ENCODE data around the gene SHH. TPM values are rescaled to one million over a fixed set of nuclear protein-coding genes. Genes with fewer than 3 reads are reported as not detected.

The SHH gene
- polyA plus RNA-seq, 1 donor from 2014 or later = 1.5 TPM

- Histone ChIP-seq H3K9ac (ENCODE audit: low read length) (no peak overlapping the region), H2AFZ (ENCODE audit: low read depth, low read length) (no peak overlapping the region), H3K4me3 (ENCODE audit: low read length) (no peak overlapping the region), H4K20me1 (ENCODE audit: insufficient read depth) (no peaks in the 10 kb centered on the region), H3K27ac (ENCODE audit: low read length) (no peak overlapping the region), H3K79me2 (replicated peaks; ENCODE audit: insufficient read depth, low read length) (peaks cover 66% of the 10 kb centered on the region), H3K36me3 (ENCODE audit: insufficient read depth, low read length) (peaks cover 6% of the 10 kb centered on the region), H3K9me2 (ENCODE audit: insufficient read depth, low read length) (no peaks in the 10 kb centered on the region), H3K27me3 (ENCODE audit: insufficient read depth, low read depth, low read length) (no peaks in the 10 kb centered on the region), H3K9me3 (ENCODE audit: low read length) (no peaks in the 10 kb centered on the region), H3K4me2 (ENCODE audit: low read length) (no peak overlapping the region), H3F3A (ENCODE audit: insufficient read depth, low read length, poor library complexity, severe bottlenecking) (no peaks in the 10 kb centered on the region)
- TF ChIP-seq TAF1 (IDR thresholded peaks at IDR 0.05; ENCODE audit: low read depth) = no peak
- TF ChIP-seq REST (IDR thresholded peaks at IDR 0.05; ENCODE audit: borderline replicate concordance) = no peak
- no peak for TF ChIP-seq CTCF (IDR thresholded peaks at IDR 0.05; ENCODE audit: poor library complexity, severe bottlenecking)
- no peak for TF ChIP-seq MXI1 (conservative IDR thresholded peaks at IDR 0.05; ENCODE audit: poor library complexity, severe bottlenecking)
- no peak for TF ChIP-seq SMC3 (conservative IDR thresholded peaks at IDR 0.05; ENCODE audit: poor library complexity)
- TF ChIP-seq EZH2 (IDR thresholded peaks at IDR 0.05; ENCODE audit: borderline replicate concordance, insufficient read depth, low read length, poor library complexity, severe bottlenecking) = no peak
Observed at GRCh38 chr7:155751409-155751808, 60.9 kb downstream of the SHH start.

- TF ChIP-seq MXI1 (conservative IDR thresholded peaks at IDR 0.05; ENCODE audit: poor library complexity, severe bottlenecking) = no peak
- TF ChIP-seq RAD21 (conservative IDR thresholded peaks at IDR 0.05) = no peak
- no peak for TF ChIP-seq POLR2AphosphoS5 (IDR thresholded peaks at IDR 0.05)
- no peak for TF ChIP-seq SMC3 (conservative IDR thresholded peaks at IDR 0.05; ENCODE audit: poor library complexity)
- TF ChIP-seq TAF1 (IDR thresholded peaks at IDR 0.05; ENCODE audit: low read depth) = no peak
- TF ChIP-seq EP300 (conservative IDR thresholded peaks at IDR 0.05; ENCODE audit: poor library complexity, severe bottlenecking) = no peak
- TF ChIP-seq REST (IDR thresholded peaks at IDR 0.05; ENCODE audit: borderline replicate concordance) = no peak
- no peak for TF ChIP-seq EZH2 (IDR thresholded peaks at IDR 0.05; ENCODE audit: borderline replicate concordance, insufficient read depth, low read length, poor library complexity, severe bottlenecking)
- TF ChIP-seq CTCF (IDR thresholded peaks at IDR 0.05; ENCODE audit: poor library complexity, severe bottlenecking) = no peak
- no peak overlapping the region for H3K27ac ChIP-seq (ENCODE audit: low read length)
- H4K20me1 ChIP-seq (ENCODE audit: insufficient read depth) = no peaks in the 10 kb centered on the region
- H3K36me3 ChIP-seq (ENCODE audit: insufficient read depth, low read length) = peaks cover 6% of the 10 kb centered on the region
- no peaks in the 10 kb centered on the region for H3K27me3 ChIP-seq (ENCODE audit: insufficient read depth, low read depth, low read length)
- no peak overlapping the region for H3K4me3 ChIP-seq (ENCODE audit: low read length)
- H3K4me2 ChIP-seq (ENCODE audit: low read length) = no peak overlapping the region
- no peaks in the 10 kb centered on the region for H3K9me3 ChIP-seq (ENCODE audit: low read length)
- H3K9ac ChIP-seq (ENCODE audit: low read length) = no peak overlapping the region
- H3F3A ChIP-seq (ENCODE audit: insufficient read depth, low read length, poor library complexity, severe bottlenecking) = no peaks in the 10 kb centered on the region
- no peaks in the 10 kb centered on the region for H3K9me2 ChIP-seq (ENCODE audit: insufficient read depth, low read length)
- no peak overlapping the region for H2AFZ ChIP-seq (ENCODE audit: low read depth, low read length)
- peaks cover 58% of the 10 kb centered on the region for H3K79me2 ChIP-seq (replicated peaks; ENCODE audit: insufficient read depth, low read length)
Observed at GRCh38 chr7:155750255-155751125, 61.8 kb downstream of the SHH start.
